HepG2 (cell line): ENCODE measurements around the gene UTP4. TPM values are rescaled to one million over a fixed set of nuclear protein-coding genes. Genes with fewer than 3 reads are reported as not detected.

Source experiments
- ATAC-seq: fragments of 200-7000 bp; cut with Tn5 transposase; 3 replicates; pipeline ENCODE4 v1.9.1; 2020; ENCODE audit warnings: mild to moderate bottlenecking, moderate library complexity
- BruUV-seq: library from RNA; stranded (reverse); fragments of 400-500 nt; replicated peaks from 2 replicates; lab custom pipeline; 2021; lab: Mats Ljungman, UMichigan
- CTCF ChIA-PET: fragments of 300-600 bp; formaldehyde crosslinking; extraction: SDS; loops from one replicate; lab custom pipeline; 2021; ENCODE audit warnings: low total read pairs, inconsistent platforms, low intra/inter-chr PET ratio; lab: Yijun Ruan, JAX
- POLR2A ChIA-PET: fragments of 350-600 bp; sonication (Branson Sonifier 250); formaldehyde crosslinking; loops from one replicate; lab custom pipeline; 2020; ENCODE audit warnings: antibody characterized with exemption, inconsistent platforms; lab: Yijun Ruan, JAX
- DNase-seq: peaks from one replicate; pipeline ENCODE4 v3.0.0-alpha.2; 2015; ENCODE audit warnings: low spot score
- FAIRE-seq: peaks from 3 replicates; lab custom pipeline; 2011; peaks lifted over from hg19 to GRCh38; lab: Jason Lieb, UNC
- H2AFZ ChIP-seq: one replicate; pipeline ENCODE4 v1.6.1; 2011; ENCODE audit warnings: low read length, inconsistent platforms
- H3K27ac ChIP-seq: fragments of 300-600 bp; 3 replicates; pipeline ENCODE4 v1.8.0; 2011; ENCODE audit warnings: mixed run types, mild to moderate bottlenecking, mixed read lengths, low read length, inconsistent platforms; ENCODE audit not compliant: insufficient read depth; ENCODE audit errors: extremely low read length
- H3K27me3 ChIP-seq, 2 experiments: fragments of 200-600 bp in 1 of 2; 2 replicates in 1 of 2; 3 replicates in 1 of 2; pipeline versions ENCODE4 v1.6.0 to v1.8.0; 2011; ENCODE audit warnings: low read length in 2 of 2, mild to moderate bottlenecking in 2 of 2, moderate library complexity in 2 of 2, inconsistent platforms in 1 of 2; ENCODE audit not compliant: insufficient read depth in 2 of 2, control insufficient read depth in 1 of 2
- H3K36me3 ChIP-seq, 2 experiments: fragments of 200-600 bp in 1 of 2; replicated peaks in 1 of 2; 2 replicates in 1 of 2; 3 replicates in 1 of 2; pipeline versions ENCODE4 v1.5.1 to v1.8.0; 2011; ENCODE audit warnings: low read length in 2 of 2, inconsistent platforms in 1 of 2; ENCODE audit not compliant: insufficient read depth in 2 of 2, control insufficient read depth in 1 of 2
- H3K4me1 ChIP-seq: 2 replicates; pipeline ENCODE4 v1.5.1; 2012; ENCODE audit warnings: low read length, inconsistent platforms; ENCODE audit not compliant: insufficient read depth
- H3K4me2 ChIP-seq: 2 replicates; pipeline ENCODE4 v1.6.0; 2011; ENCODE audit warnings: low read depth, low read length, inconsistent platforms
- H3K4me3 ChIP-seq, 3 experiments: fragments of 200-600 bp in 1 of 3; sonication (generic), shearing (Covaris generic) in 1 of 3; replicated peaks in 1 of 3; 2 replicates each; pipeline ENCODE4 v1.5.1; 2011 to 2016; ENCODE audit warnings: low read length in 3 of 3, inconsistent platforms in 2 of 3, low read depth in 2 of 3, mild to moderate bottlenecking in 2 of 3, control low read depth in 1 of 3, mixed read lengths in 1 of 3; ENCODE audit not compliant: insufficient read depth in 1 of 3
- H3K79me2 ChIP-seq: one replicate; pipeline ENCODE4 v1.6.1; 2011; ENCODE audit warnings: low read length, inconsistent platforms; ENCODE audit not compliant: insufficient read depth
- H3K9ac ChIP-seq: 2 replicates; pipeline ENCODE4 v1.6.0; 2011; ENCODE audit warnings: mild to moderate bottlenecking, low read depth, low read length, inconsistent platforms; ENCODE audit not compliant: insufficient read depth
- H3K9me3 ChIP-seq: 2 replicates; pipeline ENCODE4 v1.5.1; 2012; ENCODE audit warnings: mild to moderate bottlenecking, low read length
- H4K20me1 ChIP-seq: 2 replicates; pipeline ENCODE4 v1.6.0; 2011; ENCODE audit warnings: inconsistent platforms, mild to moderate bottlenecking, low read length, moderate library complexity; ENCODE audit not compliant: insufficient read depth
- AHDC1 ChIP-seq: sonication (generic); formaldehyde crosslinking; IDR thresholded peaks from 2 replicates; pipeline ENCODE4 v1.5.1; 2020; ENCODE audit warnings: mild to moderate bottlenecking, missing genetic modification reagents, borderline replicate concordance
- FOSL2 ChIP-seq: sonication (generic); formaldehyde crosslinking; IDR thresholded peaks from 2 replicates; pipeline ENCODE4 v1.4.0; 2020; ENCODE audit warnings: missing genetic modification reagents
- NR2F2 ChIP-seq: IDR thresholded peaks from 2 replicates; pipeline ENCODE4 v1.6.1; 2012; ENCODE audit warnings: low read depth, inconsistent platforms, borderline replicate concordance
- ZFP36L1 ChIP-seq: sonication (generic); formaldehyde crosslinking; IDR thresholded peaks from 2 replicates; pipeline ENCODE4 v1.8.0; 2022; ENCODE audit warnings: mild to moderate bottlenecking, missing genetic modification reagents, moderate library complexity
- ZNF18 ChIP-seq: sonication (generic); formaldehyde crosslinking; IDR thresholded peaks from 2 replicates; pipeline ENCODE4 v1.8.0; 2022; ENCODE audit warnings: mild to moderate bottlenecking, missing genetic modification reagents; ENCODE audit not compliant: insufficient replicate concordance
- ZNF362 ChIP-seq: sonication (generic); formaldehyde crosslinking; IDR thresholded peaks from 2 replicates; pipeline ENCODE4 v1.4.0; 2020; ENCODE audit warnings: missing genetic modification reagents, mild to moderate bottlenecking, borderline replicate concordance
- ZNF430 ChIP-seq: sonication (generic); formaldehyde crosslinking; IDR thresholded peaks from 2 replicates; pipeline ENCODE4 v1.9.0; 2021; ENCODE audit warnings: mild to moderate bottlenecking, missing genetic modification reagents
- ZNF496 ChIP-seq: sonication (generic); formaldehyde crosslinking; IDR thresholded peaks from 2 replicates; pipeline ENCODE4 v1.8.1; 2023; ENCODE audit warnings: mild to moderate bottlenecking, moderate library complexity, missing genetic modification reagents; ENCODE audit not compliant: insufficient replicate concordance
- ZNF614 ChIP-seq: IDR thresholded peaks from 2 replicates; pipeline ENCODE4 v1.6.1; 2018; ENCODE audit warnings: missing biosample characterization, missing genetic modification reagents, inconsistent platforms, borderline replicate concordance
- ZNF777 ChIP-seq: sonication (generic); formaldehyde crosslinking; IDR thresholded peaks from 2 replicates; pipeline ENCODE4 v1.4.0; 2020; ENCODE audit warnings: missing genetic modification reagents
- ZNF879 ChIP-seq: sonication (generic); formaldehyde crosslinking; IDR thresholded peaks from 2 replicates; pipeline ENCODE4 v1.8.1; 2023; ENCODE audit warnings: missing genetic modification reagents
- WGBS: methylation state at CpG from one replicate; pipeline ENCODE4 v1.1.6; 2017; ENCODE audit warnings: low lambda C conversion rate; 5-methylcytosine and 5-hydroxymethylcytosine counted together
- in situ Hi-C: cut with HindIII; loops from 2 replicates; pipeline ENCODE4 v1.10.0; 2017; ENCODE audit warnings: low pct_unique_long_range_greater_than_20kb; ENCODE audit not compliant: extremely low pct_ligation_motif_present
- intact Hi-C: fragments of 100-400 bp; cut with micrococcal nuclease; formaldehyde crosslinking; loops from one replicate; pipeline ENCODE4 v1.10.0; 2022; ENCODE audit not compliant: unreplicated experiment
- polyA plus RNA-seq, 8 experiments: library from polyadenylated mRNA; depleted of rRNA in 3 of 8; stranded (reverse) in 7 of 8; unstranded in 1 of 8; fragments of >200 nt; fragmentation: Illumina TruSeq in 4 of 8; extraction: Trizol in 4 of 8; gene quantifications; 2 replicates each; pipeline versions ENCODE4 v1.2.1 to v1.2.3, GENCODE V29; 2011 to 2016; ENCODE audit warnings: low read depth in 4 of 8, missing spikeins in 1 of 8, mixed read lengths in 1 of 8; ENCODE audit not compliant: insufficient read depth in 1 of 8
- total RNA-seq, 5 experiments: library from RNA; depleted of rRNA; stranded (reverse); fragments of >200 nt; fragmentation: Illumina TruSeq; extraction: Trizol; gene quantifications; 2 replicates each; pipeline ENCODE4 v1.2.3, GENCODE V29; 2016; ENCODE audit warnings: low read depth in 1 of 5

UTP4 gene
- total and polyA plus RNA-seq, 2 of the 13 experiments (the other 11 are each of a cell fraction or from before 2014, with no cell fraction given): 30.0 to 85.8 TPM

- no peaks in the 10 kb centered on the region for H3K9me3 ChIP-seq
- ChIA-PET POLR2A (interaction anchor here (0.6 to 1.6 kb wide), 6 partner anchors 18 to 288 kb away, joined by 3 to 11 read pairs (median 3); partner anchors contain the start of gene SNTB2), CTCF (no interaction called here)
- 2% methylated on average over 53 of the region's 53 CpGs for WGBS
- BruUV-seq: no TSS peak
- no peak overlapping the region for H2AFZ ChIP-seq
- intact Hi-C loops: loop anchor here (10.0 kb wide), 1 partner anchor 607 kb away; no protein-coding TSS in a partner anchor
- in situ Hi-C loops: no loop called here
- peak overlapping the region; percentile 87 to 98 (median 91) for H3K4me3 ChIP-seq
- H3K4me1 ChIP-seq: peaks cover 50% of the 10 kb centered on the region
- H3K9ac ChIP-seq: peak overlapping the region; percentile 99
- peaks cover 71% of the 10 kb centered on the region for H3K79me2 ChIP-seq
- H3K36me3 ChIP-seq: peaks cover under 1 to 22% of the 10 kb centered on the region in 2 experiments; a peak in 4 of 5 replicates
- no peaks in the 10 kb centered on the region; a peak in 1 of 5 replicates for H3K27me3 ChIP-seq
- ATAC-seq (peak; percentile 76), DNase-seq (peak; percentile 79), FAIRE-seq (no peak)
- H4K20me1 ChIP-seq: 0 out of 2 replicates have a peak, but pooled peaks cover 3% of the 10 kb centered on the region
- peak overlapping the region; percentile 97 for H3K27ac ChIP-seq
- H3K4me2 ChIP-seq: peak overlapping the region; percentile 83
- TF ChIP-seq FOSL2 (CRISPR knock-in tag) (peak; percentile 19; the same call in 1 of the 2 replicates), AHDC1 (CRISPR knock-in tag) (peak; percentile 45), ZFP36L1 (CRISPR knock-in tag) (peak; percentile 11; the same call in 1 of the 2 replicates), ZNF777 (CRISPR knock-in tag) (no peak), NR2F2 (0 out of 2 replicates have a peak, but pooled peaks have one; percentile 8), ZNF362 (CRISPR knock-in tag) (0 out of 2 replicates have a peak, but pooled peaks have one; percentile 15), ZNF879 (CRISPR knock-in tag) (no peak), ZNF430 (CRISPR knock-in tag) (peak; percentile 51; the same call in 1 of the 2 replicates), ZNF496 (CRISPR knock-in tag) (no peak), ZNF614 (CRISPR knock-in tag) (no peak), ZNF18 (CRISPR knock-in tag) (peak; percentile 56)
Observed at GRCh38 chr16:69131839-69132423, 518 bp upstream of the UTP4 start.
